ENCODE measurements around the gene RAB11FIP4.

GRCh38 chr17:31540602-31541307 is 149.3 kb downstream of the RAB11FIP4 start:
- TF ChIP-seq CTCF (conservative IDR thresholded peaks at IDR 0.05; ENCODE audit: low read length) (no peak), EZH2phosphoT487 (IDR thresholded peaks at IDR 0.05; ENCODE audit: borderline replicate concordance) (no peak)
